DOHH2 (cell line): ENCODE measurements around the gene ACACB.

ENCODE experiments used
- H3F3A ChIP-seq: fragments of 200-600 bp; sonication (generic), shearing (Covaris generic); 2 replicates; pipeline ENCODE4 v1.6.0; 2016; ENCODE audit warnings: antibody characterized with exemption, mild to moderate bottlenecking; ENCODE audit not compliant: control insufficient read depth, insufficient read depth
- H3K27ac ChIP-seq: fragments of 200-600 bp; sonication (generic); 2 replicates; pipeline ENCODE4 v1.5.1; 2014; ENCODE audit warnings: low read depth, mild to moderate bottlenecking, low read length, moderate library complexity
- H3K27me3 ChIP-seq: fragments of 200-600 bp; sonication (generic); 2 replicates; pipeline ENCODE4 v1.6.1; 2014; ENCODE audit warnings: mild to moderate bottlenecking, low read length, mixed read lengths; ENCODE audit not compliant: control insufficient read depth
- H3K36me3 ChIP-seq: fragments of 200-600 bp; sonication (generic); 2 replicates; pipeline ENCODE4 v1.6.1; 2014; ENCODE audit warnings: mild to moderate bottlenecking, low read length, moderate library complexity, mixed read lengths; ENCODE audit not compliant: control insufficient read depth
- H3K4me1 ChIP-seq: fragments of 200-600 bp; sonication (generic); 2 replicates; pipeline ENCODE4 v1.6.1; 2014; ENCODE audit warnings: mild to moderate bottlenecking, low read length, mixed read lengths; ENCODE audit not compliant: control insufficient read depth
- H3K4me2 ChIP-seq: fragments of 200-600 bp; sonication (generic); 2 replicates; pipeline ENCODE4 v1.6.0; 2014; ENCODE audit warnings: mild to moderate bottlenecking, low read length, moderate library complexity
- H3K4me3 ChIP-seq: fragments of 200-600 bp; sonication (generic); 2 replicates; pipeline ENCODE4 v1.5.1; 2014; ENCODE audit warnings: mild to moderate bottlenecking, low read length, mixed read lengths
- H3K79me2 ChIP-seq: fragments of 200-600 bp; sonication (generic); 2 replicates; pipeline ENCODE4 v1.6.1; 2014; ENCODE audit warnings: mild to moderate bottlenecking, low read length, mixed read lengths; ENCODE audit not compliant: control insufficient read depth
- H3K9me2 ChIP-seq: fragments of 200-600 bp; sonication (generic); replicated peaks from 2 replicates; pipeline ENCODE4 v1.6.1; 2014; ENCODE audit warnings: mild to moderate bottlenecking, low read length, mixed read lengths; ENCODE audit not compliant: control insufficient read depth
- H3K9me3 ChIP-seq: fragments of 200-600 bp; sonication (generic); 2 replicates; pipeline ENCODE4 v1.6.1; 2014; ENCODE audit warnings: antibody characterized with exemption, low read length, mixed read lengths; ENCODE audit not compliant: control insufficient read depth, insufficient read depth
- H4K20me1 ChIP-seq: fragments of 200-600 bp; sonication (generic); 2 replicates; pipeline ENCODE4 v1.6.0; 2014; ENCODE audit warnings: low read depth, mild to moderate bottlenecking, antibody characterized with exemption, low read length, moderate library complexity; ENCODE audit not compliant: control insufficient read depth, insufficient read depth
- EZH2phosphoT487 ChIP-seq: fragments of 200-600 bp; sonication (generic); IDR thresholded peaks from 2 replicates; pipeline ENCODE4 v1.6.1; 2017; ENCODE audit warnings: borderline replicate concordance, mild to moderate bottlenecking, antibody characterized with exemption, low read length, moderate library complexity, mixed read lengths
- TF ChIP-seq, protein P1 (sequence below): fragments of 200-600 bp; sonication (generic); IDR thresholded peaks from one replicate; pipeline ENCODE4 v1.5.1; 2014; ENCODE audit warnings: antibody characterized with exemption, mild to moderate bottlenecking, low read depth, low read length; ENCODE audit not compliant: poor library complexity, severe bottlenecking

ACACB gene

DNA sequence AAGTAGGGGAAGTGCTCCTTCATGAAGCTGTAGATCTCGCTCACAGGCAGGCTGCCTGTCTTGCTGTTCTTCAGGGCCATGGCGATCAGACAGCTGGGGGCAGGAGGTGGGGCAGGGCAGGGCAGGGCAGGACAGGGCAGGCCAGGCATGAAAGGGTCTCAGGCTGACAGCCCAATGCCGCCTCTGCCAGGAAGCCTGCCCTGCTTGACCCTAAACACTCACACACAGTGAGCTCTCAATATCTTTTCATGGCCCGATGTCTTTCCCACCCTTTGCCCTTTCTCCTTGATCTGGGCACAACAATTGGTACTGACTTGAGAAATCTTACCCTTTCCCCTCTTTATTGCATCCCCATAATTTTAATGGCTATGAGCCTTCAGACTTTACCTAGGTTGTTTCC, 170.3 kb downstream of the ACACB start:
- H3K4me2 ChIP-seq, result no peak overlapping the region
- H3K27ac ChIP-seq, result no peak overlapping the region
- no peaks in the 10 kb centered on the region for H4K20me1 ChIP-seq
- no peak overlapping the region for H3K4me3 ChIP-seq
- TF ChIP-seq, protein P1, sequence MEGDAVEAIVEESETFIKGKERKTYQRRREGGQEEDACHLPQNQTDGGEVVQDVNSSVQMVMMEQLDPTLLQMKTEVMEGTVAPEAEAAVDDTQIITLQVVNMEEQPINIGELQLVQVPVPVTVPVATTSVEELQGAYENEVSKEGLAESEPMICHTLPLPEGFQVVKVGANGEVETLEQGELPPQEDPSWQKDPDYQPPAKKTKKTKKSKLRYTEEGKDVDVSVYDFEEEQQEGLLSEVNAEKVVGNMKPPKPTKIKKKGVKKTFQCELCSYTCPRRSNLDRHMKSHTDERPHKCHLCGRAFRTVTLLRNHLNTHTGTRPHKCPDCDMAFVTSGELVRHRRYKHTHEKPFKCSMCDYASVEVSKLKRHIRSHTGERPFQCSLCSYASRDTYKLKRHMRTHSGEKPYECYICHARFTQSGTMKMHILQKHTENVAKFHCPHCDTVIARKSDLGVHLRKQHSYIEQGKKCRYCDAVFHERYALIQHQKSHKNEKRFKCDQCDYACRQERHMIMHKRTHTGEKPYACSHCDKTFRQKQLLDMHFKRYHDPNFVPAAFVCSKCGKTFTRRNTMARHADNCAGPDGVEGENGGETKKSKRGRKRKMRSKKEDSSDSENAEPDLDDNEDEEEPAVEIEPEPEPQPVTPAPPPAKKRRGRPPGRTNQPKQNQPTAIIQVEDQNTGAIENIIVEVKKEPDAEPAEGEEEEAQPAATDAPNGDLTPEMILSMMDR, result no peak
- no peak for TF ChIP-seq EZH2phosphoT487
- H3K9me2 ChIP-seq, result no peaks in the 10 kb centered on the region
- no peaks in the 10 kb centered on the region for H3F3A ChIP-seq
- no peaks in the 10 kb centered on the region for H3K4me1 ChIP-seq
- no peaks in the 10 kb centered on the region for H3K9me3 ChIP-seq
- H3K79me2 ChIP-seq, result no peaks in the 10 kb centered on the region
- no peaks in the 10 kb centered on the region for H3K36me3 ChIP-seq
- no peaks in the 10 kb centered on the region for H3K27me3 ChIP-seq

DNA sequence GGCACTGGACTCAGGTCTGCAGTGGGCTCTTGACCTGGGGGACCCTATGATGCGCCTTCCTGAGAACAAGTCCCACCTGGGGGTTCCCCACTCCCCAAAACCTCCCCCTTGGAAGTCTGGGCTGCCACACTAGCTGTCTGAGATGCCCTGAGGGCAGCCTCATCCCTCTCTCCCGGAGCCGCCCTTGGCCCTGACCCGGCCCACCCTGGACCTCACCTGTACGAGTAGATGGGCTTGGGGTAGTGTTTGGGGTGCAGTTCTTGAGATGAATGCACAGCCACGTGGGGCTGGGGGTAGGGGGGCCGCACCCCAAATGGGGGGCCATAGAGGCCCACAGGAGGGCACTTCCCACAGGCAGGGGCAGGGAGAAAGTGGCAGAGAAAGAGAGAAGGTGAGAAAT, 170.8 kb downstream of the ACACB start:
- Histone ChIP-seq H4K20me1 (no peaks in the 10 kb centered on the region), H3K27ac (no peak overlapping the region), H3F3A (no peaks in the 10 kb centered on the region), H3K4me3 (no peak overlapping the region), H3K27me3 (no peaks in the 10 kb centered on the region), H3K79me2 (no peaks in the 10 kb centered on the region), H3K9me2 (no peaks in the 10 kb centered on the region), H3K9me3 (no peaks in the 10 kb centered on the region), H3K4me2 (no peak overlapping the region), H3K4me1 (no peaks in the 10 kb centered on the region), H3K36me3 (no peaks in the 10 kb centered on the region)
- TF ChIP-seq, protein P1, result no peak
- TF ChIP-seq EZH2phosphoT487, result no peak

DNA sequence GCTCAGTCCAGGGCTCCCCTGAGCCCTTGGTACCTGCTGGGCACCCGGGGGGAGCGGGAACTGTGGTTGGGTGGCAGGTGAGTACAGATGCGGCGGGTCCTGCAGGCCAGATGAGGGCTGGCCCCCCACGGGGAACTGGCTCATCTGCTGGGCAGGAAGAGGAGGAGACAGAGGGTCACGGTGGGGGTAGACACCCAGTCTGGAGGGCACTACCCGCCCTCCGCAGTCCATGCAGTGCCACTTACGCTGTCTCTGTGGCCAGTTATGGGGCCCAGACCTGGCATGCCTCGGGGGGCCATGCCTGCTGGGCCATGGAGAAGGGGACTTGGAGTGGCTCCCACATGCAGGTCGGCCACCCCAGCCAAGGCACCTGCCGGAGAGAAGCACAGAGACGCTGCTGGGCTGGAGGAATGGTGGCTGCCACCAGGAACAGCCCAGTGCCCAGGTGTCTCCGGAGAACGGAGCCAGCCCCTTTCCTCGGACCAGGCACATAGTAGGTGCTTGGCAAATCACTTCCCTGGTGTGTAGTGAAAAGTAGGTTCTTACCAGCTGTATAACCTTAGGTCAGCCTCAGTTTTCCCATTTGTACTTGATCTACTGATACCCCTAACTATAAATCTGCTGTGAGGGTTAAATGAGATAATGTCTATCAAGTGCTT, 171.6 kb downstream of the ACACB start:
- Histone ChIP-seq H3K4me1 (no peaks in the 10 kb centered on the region), H3K27ac (no peak overlapping the region), H3K9me2 (no peaks in the 10 kb centered on the region), H3K79me2 (no peaks in the 10 kb centered on the region), H3K4me3 (no peak overlapping the region), H3K36me3 (no peaks in the 10 kb centered on the region), H3F3A (no peaks in the 10 kb centered on the region), H3K4me2 (no peak overlapping the region), H3K27me3 (no peaks in the 10 kb centered on the region), H4K20me1 (no peaks in the 10 kb centered on the region), H3K9me3 (no peaks in the 10 kb centered on the region)
- TF ChIP-seq, protein P1, result no peak
- no peak for TF ChIP-seq EZH2phosphoT487
